ENCODE results near the gene DOCK1. TPM values are rescaled to one million over a fixed set of nuclear protein-coding genes. Genes with fewer than 3 reads are reported as not detected.

Gene DOCK1
- total and polyA plus RNA-seq, 2 experiments from 2014 or later, result 22.8 to 45.6 TPM

DNA sequence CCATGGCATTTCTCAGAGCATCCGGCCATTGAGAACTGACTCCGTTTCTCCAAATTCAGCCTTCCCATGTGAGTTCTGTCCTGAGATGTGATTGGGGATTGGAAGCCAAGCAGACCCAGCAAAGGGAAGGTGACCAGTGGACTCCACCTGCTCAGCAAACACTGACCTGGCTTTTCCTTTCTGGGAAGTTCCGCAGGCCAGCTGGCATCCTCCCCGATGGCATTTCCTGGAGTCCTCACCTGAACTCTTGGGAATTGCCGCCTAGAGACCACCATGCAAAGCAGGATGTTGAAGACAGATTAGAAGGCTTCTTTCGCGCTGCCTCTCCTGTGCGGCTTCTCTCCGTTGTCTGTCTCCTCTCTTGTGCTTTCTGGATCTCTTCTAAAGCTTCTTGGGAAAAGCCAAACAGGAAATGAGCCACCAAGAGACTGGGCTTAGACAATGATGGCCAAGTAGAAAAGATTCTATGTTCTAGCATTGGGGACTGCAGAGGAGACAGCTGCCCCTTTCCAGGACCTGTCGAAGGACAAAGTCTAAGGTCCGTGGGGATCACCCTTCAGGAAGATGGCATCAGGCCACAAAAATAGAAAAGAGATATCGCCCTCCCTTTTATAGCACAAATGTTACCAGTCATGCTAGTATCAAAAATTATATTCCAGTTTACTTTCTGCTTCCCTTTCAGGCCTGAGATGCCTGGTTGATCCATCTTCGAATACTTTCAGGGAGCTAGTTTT, 394.9 kb downstream of the DOCK1 start:
- no peaks in the 10 kb centered on the region for H3K9me2 ChIP-seq (ENCODE audit: insufficient read depth)
- no peak overlapping the region for H3K4me3 ChIP-seq
- no peaks in the 10 kb centered on the region for H3K27me3 ChIP-seq (replicated peaks; ENCODE audit: insufficient read depth)
- H3F3A ChIP-seq (ENCODE audit: insufficient read depth), result no peaks in the 10 kb centered on the region
- H2AFZ ChIP-seq, result no peak overlapping the region
- H3K79me2 ChIP-seq (ENCODE audit: insufficient read depth), result no peaks in the 10 kb centered on the region
- H3K27ac ChIP-seq, result no peak overlapping the region
- TF ChIP-seq EZH2phosphoT487 (IDR thresholded peaks at IDR 0.05; ENCODE audit: insufficient read depth, low read depth) (no peak), EZH2 (IDR thresholded peaks at IDR 0.05; ENCODE audit: insufficient read depth, poor library complexity, severe bottlenecking) (no peak)
- no peak for DNase-seq
- no peaks in the 10 kb centered on the region for H3K36me3 ChIP-seq (ENCODE audit: low read depth)
- no peak overlapping the region for H3K4me2 ChIP-seq (ENCODE audit: unreplicated experiment)
- no peak overlapping the region for H3K9ac ChIP-seq
- H4K20me1 ChIP-seq (ENCODE audit: insufficient read depth), result no peaks in the 10 kb centered on the region
- WGBS, 2 experiments (ENCODE audit: low coverage in 1 of 2, low lambda C conversion rate in 2 of 2, missing lambda C conversion rate in 2 of 2), result 93 to 94% methylated on average over 13 of the region's 13 CpGs
- H3K9me3 ChIP-seq (ENCODE audit: low read depth), result no peaks in the 10 kb centered on the region
- no peaks in the 10 kb centered on the region for H3K4me1 ChIP-seq (ENCODE audit: insufficient read depth)
- in situ Hi-C loops (cut with MboI), result no loop called here

DNA sequence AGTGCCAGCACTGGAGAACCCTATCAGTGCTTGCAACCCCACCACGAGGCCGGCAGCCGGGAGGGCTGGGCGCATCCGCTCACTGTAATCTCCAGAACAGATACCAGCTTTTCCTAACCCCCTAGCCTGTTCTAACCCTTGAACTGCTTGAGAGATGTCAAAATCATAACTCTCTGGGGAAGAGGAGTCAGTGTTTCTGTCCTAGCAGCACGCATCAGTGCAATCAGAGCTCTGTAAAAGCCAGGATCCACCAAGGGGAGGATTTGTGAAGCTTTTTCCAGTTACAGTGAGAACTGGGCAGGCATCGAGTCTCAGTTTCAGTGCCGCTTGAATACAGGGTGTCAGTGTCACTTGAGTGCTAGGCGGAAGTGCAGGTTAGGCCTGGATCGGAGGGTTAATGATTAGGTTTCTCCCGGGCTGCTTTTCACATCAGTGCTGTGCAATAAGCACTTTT, 395.7 kb downstream of the DOCK1 start:
- in situ Hi-C loops (cut with MboI), result no loop called here
- no peak overlapping the region for H2AFZ ChIP-seq
- no peaks in the 10 kb centered on the region for H3K79me2 ChIP-seq (ENCODE audit: insufficient read depth)

DNA sequence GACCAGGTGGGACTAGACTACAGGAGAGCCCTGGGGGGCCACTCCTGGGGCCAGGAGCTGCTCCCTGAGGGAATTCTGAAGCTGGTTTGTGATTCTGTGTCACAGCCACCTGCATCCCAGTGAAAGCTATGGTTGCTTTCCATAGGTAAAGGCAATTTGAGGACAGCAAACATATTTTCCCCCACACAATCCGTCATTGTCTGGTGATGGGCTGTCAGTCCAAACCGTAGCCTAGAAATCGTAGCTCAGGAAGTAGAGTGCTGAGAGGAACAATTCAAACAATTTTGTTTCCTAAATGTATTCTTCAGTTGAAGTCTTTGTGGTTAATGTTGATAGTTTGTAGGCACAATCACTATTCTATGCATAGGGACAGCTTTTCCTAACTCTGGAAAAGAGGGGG, 397.1 kb downstream of the DOCK1 start:
- H2AFZ ChIP-seq, result no peak overlapping the region
- no peaks in the 10 kb centered on the region for H4K20me1 ChIP-seq (ENCODE audit: insufficient read depth)
- no peak overlapping the region for H3K27ac ChIP-seq
- H3K9me3 ChIP-seq (ENCODE audit: low read depth), result no peaks in the 10 kb centered on the region
- no peak for DNase-seq
- H3K9ac ChIP-seq, result no peak overlapping the region
- H3K4me2 ChIP-seq (ENCODE audit: unreplicated experiment), result no peak overlapping the region
- H3K4me3 ChIP-seq, result no peak overlapping the region
- H3K36me3 ChIP-seq (ENCODE audit: low read depth), result no peaks in the 10 kb centered on the region
- no peaks in the 10 kb centered on the region for H3K4me1 ChIP-seq (ENCODE audit: insufficient read depth)
- WGBS, 2 experiments (ENCODE audit: low coverage in 1 of 2, low lambda C conversion rate in 2 of 2, missing lambda C conversion rate in 2 of 2), result 95 to 96% methylated on average over 3 of the region's 3 CpGs
- H3K27me3 ChIP-seq (replicated peaks; ENCODE audit: insufficient read depth), result no peaks in the 10 kb centered on the region
- no peaks in the 10 kb centered on the region for H3K79me2 ChIP-seq (ENCODE audit: insufficient read depth)
- no peaks in the 10 kb centered on the region for H3F3A ChIP-seq (ENCODE audit: insufficient read depth)
- in situ Hi-C loops (cut with MboI), result no loop called here
- H3K9me2 ChIP-seq (ENCODE audit: insufficient read depth), result no peaks in the 10 kb centered on the region
- TF ChIP-seq EZH2 (IDR thresholded peaks at IDR 0.05; ENCODE audit: insufficient read depth, poor library complexity, severe bottlenecking) (no peak), EZH2phosphoT487 (IDR thresholded peaks at IDR 0.05; ENCODE audit: insufficient read depth, low read depth) (no peak)

More for the DNA sequence above, 395.7 kb downstream of the DOCK1 start:
- H3K9me3 ChIP-seq (ENCODE audit: low read depth), result no peaks in the 10 kb centered on the region
- no peak for TF ChIP-seq EZH2phosphoT487 (IDR thresholded peaks at IDR 0.05; ENCODE audit: insufficient read depth, low read depth)
- TF ChIP-seq EZH2 (IDR thresholded peaks at IDR 0.05; ENCODE audit: insufficient read depth, poor library complexity, severe bottlenecking), result no peak
- H3K4me2 ChIP-seq (ENCODE audit: unreplicated experiment), result no peak overlapping the region
- WGBS, 2 experiments (ENCODE audit: low coverage in 1 of 2, low lambda C conversion rate in 2 of 2, missing lambda C conversion rate in 2 of 2), result 98 to 99% methylated on average over 11 of the region's 11 CpGs
- H3K9ac ChIP-seq, result no peak overlapping the region
- no peaks in the 10 kb centered on the region for H3K4me1 ChIP-seq (ENCODE audit: insufficient read depth)
- no peaks in the 10 kb centered on the region for H3F3A ChIP-seq (ENCODE audit: insufficient read depth)
- H3K4me3 ChIP-seq, result no peak overlapping the region
- no peaks in the 10 kb centered on the region for H4K20me1 ChIP-seq (ENCODE audit: insufficient read depth)
- no peak for DNase-seq
- H3K27me3 ChIP-seq (replicated peaks; ENCODE audit: insufficient read depth), result no peaks in the 10 kb centered on the region
- H3K27ac ChIP-seq, result no peak overlapping the region
- H3K36me3 ChIP-seq (ENCODE audit: low read depth), result no peaks in the 10 kb centered on the region
- H3K9me2 ChIP-seq (ENCODE audit: insufficient read depth), result no peaks in the 10 kb centered on the region

GRCh38 chr10:127303105-127303504, 397.9 kb downstream of the DOCK1 start:
- in situ Hi-C loops (cut with MboI), result no loop called here
- Histone ChIP-seq H3K27me3 (replicated peaks; ENCODE audit: insufficient read depth) (no peaks in the 10 kb centered on the region), H3K4me3 (no peak overlapping the region), H3K4me2 (ENCODE audit: unreplicated experiment) (no peak overlapping the region), H3K79me2 (ENCODE audit: insufficient read depth) (no peaks in the 10 kb centered on the region), H2AFZ (no peak overlapping the region), H3K4me1 (ENCODE audit: insufficient read depth) (no peaks in the 10 kb centered on the region), H4K20me1 (ENCODE audit: insufficient read depth) (no peaks in the 10 kb centered on the region), H3K9me2 (ENCODE audit: insufficient read depth) (no peaks in the 10 kb centered on the region), H3K27ac (no peak overlapping the region), H3K9me3 (ENCODE audit: low read depth) (no peaks in the 10 kb centered on the region), H3K36me3 (ENCODE audit: low read depth) (no peaks in the 10 kb centered on the region), H3F3A (ENCODE audit: insufficient read depth) (no peaks in the 10 kb centered on the region), H3K9ac (no peak overlapping the region)
- no peak for DNase-seq
- TF ChIP-seq EZH2phosphoT487 (IDR thresholded peaks at IDR 0.05; ENCODE audit: insufficient read depth, low read depth) (no peak), EZH2 (IDR thresholded peaks at IDR 0.05; ENCODE audit: insufficient read depth, poor library complexity, severe bottlenecking) (no peak)
- 73 to 74% methylated on average over 2 of the region's 2 CpGs for WGBS, 2 experiments (ENCODE audit: low coverage in 1 of 2, low lambda C conversion rate in 2 of 2, missing lambda C conversion rate in 2 of 2)
